ENCODE results near the gene UACA.

GRCh38 chr15:70617911-70618287 is 145.5 kb downstream of the UACA start:
- TF ChIP-seq CTCF (IDR thresholded peaks at IDR 0.05) (no peak), EP300 (IDR thresholded peaks at IDR 0.05) (no peak), POLR2A (IDR thresholded peaks at IDR 0.05) (no peak)

Measured in stomach (tissue), 4 donors.